ENCODE measurements around the gene RAB34.
A peak's percentile ranks its signal among the peaks of the same experiment; 100 is the strongest.

Gene RAB34

GRCh38 chr17:28758411-28759121 lies 40.9 kb upstream of the RAB34 start:
- no peak overlapping the region for H3K4me3 ChIP-seq (ENCODE audit: low read length)
- no peak for DNase-seq (ENCODE audit: low read depth)
- no peak for TF ChIP-seq CTCF (IDR thresholded peaks at IDR 0.05; ENCODE audit: insufficient read depth, low read depth, low read length, missing control alignments)

- no peak for DNase-seq (ENCODE audit: low read depth)
- no peak overlapping the region for H3K4me3 ChIP-seq (ENCODE audit: low read length)
- TF ChIP-seq CTCF (IDR thresholded peaks at IDR 0.05; ENCODE audit: insufficient read depth, low read depth, low read length, missing control alignments) = no peak
Observed at GRCh38 chr17:28756049-28756804, 38.6 kb upstream of the RAB34 start.

- TF ChIP-seq CTCF (IDR thresholded peaks at IDR 0.05; ENCODE audit: insufficient read depth, low read depth, low read length, missing control alignments) = no peak
- no peak overlapping the region for H3K4me3 ChIP-seq (ENCODE audit: low read length)
- DNase-seq (ENCODE audit: low read depth) = no peak
Observed at GRCh38 chr17:28755486-28755885, 37.8 kb upstream of the RAB34 start.

GRCh38 chr17:28751600-28752366 lies 34.1 kb upstream of the RAB34 start:
- no peak for TF ChIP-seq CTCF (IDR thresholded peaks at IDR 0.05; ENCODE audit: insufficient read depth, low read depth, low read length, missing control alignments)
- DNase-seq (ENCODE audit: low read depth) = no peak

GRCh38 chr17:28750178-28751047 lies 32.7 kb upstream of the RAB34 start:
- peak; percentile 100 for TF ChIP-seq CTCF (IDR thresholded peaks at IDR 0.05; ENCODE audit: insufficient read depth, low read depth, low read length, missing control alignments)
- no peak overlapping the region for H3K4me3 ChIP-seq (ENCODE audit: low read length)
- DNase-seq (ENCODE audit: low read depth) = peak; percentile 95

More at GRCh38 chr17:28751600-28752366, 34.1 kb upstream of the RAB34 start:
- no peak overlapping the region for H3K4me3 ChIP-seq (ENCODE audit: low read length)

GRCh38 chr17:28749516-28750177 lies 32.0 kb upstream of the RAB34 start:
- H3K4me3 ChIP-seq (ENCODE audit: low read length) = no peak overlapping the region
- TF ChIP-seq CTCF (IDR thresholded peaks at IDR 0.05; ENCODE audit: insufficient read depth, low read depth, low read length, missing control alignments) = no peak
- no peak for DNase-seq (ENCODE audit: low read depth)

Data from epithelial cell of esophagus (primary cell).